GM08714 (cell line): Measurements from ENCODE around the gene DIP2C.
"Not testable (repeated sequence)": the region's sequence is repeated elsewhere in the genome, so short reads cannot be mapped to it uniquely, and the experiment has no call there.

ENCODE experiments used
- H3K4me3 ChIP-seq: fragments of 200-500 bp; sonication (Bioruptor generic); 2 replicates; pipeline ENCODE4 v1.5.1; 2014; ENCODE audit warnings: mild to moderate bottlenecking, low read length, inconsistent platforms
- ZNF274 ChIP-seq: IDR thresholded peaks from 2 replicates; pipeline ENCODE4 v1.6.1; 2012; ENCODE audit warnings: mild to moderate bottlenecking, low read depth, low read length

Gene DIP2C

DNA sequence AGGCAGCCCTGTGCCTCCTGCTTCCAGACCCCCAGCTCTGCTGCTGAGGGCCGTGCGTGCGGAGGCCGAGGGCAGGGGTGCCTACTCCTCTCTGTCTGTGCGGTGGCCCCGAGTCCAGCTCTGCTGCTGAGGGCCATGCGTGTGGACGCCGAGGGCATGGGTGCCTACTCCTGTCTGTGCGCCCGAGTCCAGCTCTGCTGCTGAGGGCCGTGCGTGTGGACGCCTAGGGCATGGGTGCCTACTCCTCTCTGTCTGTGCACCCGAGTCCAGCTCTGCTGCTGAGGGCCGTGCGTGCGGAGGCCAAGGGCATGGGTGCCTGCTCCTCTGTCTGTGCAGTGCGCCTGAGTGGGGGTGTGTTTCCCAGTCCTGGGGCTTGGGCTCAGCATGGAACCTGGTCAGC is 411.5 kb downstream of the DIP2C start:
- no peak overlapping the region for H3K4me3 ChIP-seq
- no peak for TF ChIP-seq ZNF274

DNA sequence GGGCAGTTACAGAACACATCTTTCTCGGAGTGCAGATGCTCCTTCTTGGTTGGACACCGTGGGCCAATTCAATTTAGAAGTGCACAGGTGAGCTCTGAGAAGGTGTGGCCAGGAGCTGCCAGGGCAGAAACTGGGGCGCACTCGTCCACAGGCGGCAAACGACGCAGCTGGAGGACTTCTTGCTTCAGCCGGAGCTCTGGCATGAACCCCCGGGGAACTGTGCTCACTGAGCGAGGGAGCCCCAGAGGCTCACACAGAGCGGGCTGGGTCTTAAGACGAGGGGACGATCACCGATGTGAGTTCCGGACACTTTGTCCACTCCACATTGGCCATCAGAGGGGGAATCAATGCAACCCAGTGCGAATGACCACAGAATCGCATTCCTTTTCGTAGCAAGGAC is 413.8 kb downstream of the DIP2C start:
- no peak for TF ChIP-seq ZNF274
- no peak overlapping the region for H3K4me3 ChIP-seq

DNA sequence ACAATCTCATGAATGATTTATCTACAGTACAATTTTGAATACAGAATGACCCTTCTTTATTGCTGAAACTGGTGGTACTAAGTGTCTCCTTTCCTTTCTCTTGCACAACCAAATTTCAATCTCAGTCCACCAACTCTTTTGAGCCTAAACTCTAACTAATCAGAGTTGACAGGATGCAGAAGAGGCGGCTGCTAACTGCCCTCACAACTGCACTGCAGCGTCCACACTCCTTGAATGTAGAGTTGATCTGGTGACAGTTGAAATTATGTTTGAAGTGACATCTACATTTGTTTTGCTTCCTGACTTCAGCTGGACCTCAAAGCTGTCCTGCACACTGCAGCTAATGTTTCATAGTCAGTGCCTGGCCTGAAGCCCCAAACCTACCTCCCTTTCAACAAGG is 414.6 kb downstream of the DIP2C start:
- TF ChIP-seq ZNF274 = no peak
- H3K4me3 ChIP-seq = no peak overlapping the region

DNA sequence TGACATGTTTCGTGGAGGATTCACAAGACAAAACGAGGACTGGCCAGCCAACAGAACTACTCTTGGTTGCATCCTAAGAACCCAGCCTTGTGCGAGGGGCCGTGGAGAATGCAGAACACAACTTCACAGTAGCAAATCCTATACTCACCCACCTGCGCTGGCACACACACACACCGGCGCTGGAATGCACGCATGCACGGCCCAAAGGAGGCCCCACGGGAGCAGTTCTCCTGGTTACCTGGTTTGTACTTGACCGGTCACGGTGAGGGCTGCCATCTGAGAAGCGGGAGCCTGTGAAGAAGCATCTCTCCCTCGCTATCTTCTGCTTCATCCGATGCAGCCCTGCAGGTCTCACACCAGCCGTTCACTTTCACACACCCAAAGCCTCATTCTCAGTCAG is 416.4 kb downstream of the DIP2C start:
- no peak for TF ChIP-seq ZNF274
- H3K4me3 ChIP-seq = no peak overlapping the region

DNA sequence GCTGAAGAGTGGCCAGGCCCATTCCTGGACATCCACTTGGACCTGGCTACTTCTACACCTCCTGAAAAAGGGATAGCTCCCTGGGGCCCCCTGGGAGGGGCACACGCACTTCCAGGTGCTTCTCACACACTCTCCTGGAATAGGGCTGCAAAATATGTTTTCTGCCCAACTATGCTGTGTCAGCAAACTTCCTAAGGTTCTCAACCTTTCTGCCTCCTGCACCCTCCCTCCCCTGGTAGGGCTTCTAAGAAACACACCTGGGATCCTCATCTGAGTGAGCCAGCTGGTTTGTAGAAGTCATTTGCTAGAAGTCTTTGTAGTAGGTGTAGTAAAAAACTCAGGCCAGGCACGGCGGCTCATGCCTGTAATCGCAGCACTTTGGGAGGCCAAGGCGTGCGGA is 417.7 kb downstream of the DIP2C start:
- no peak for TF ChIP-seq ZNF274
- H3K4me3 ChIP-seq = no peak overlapping the region

DNA sequence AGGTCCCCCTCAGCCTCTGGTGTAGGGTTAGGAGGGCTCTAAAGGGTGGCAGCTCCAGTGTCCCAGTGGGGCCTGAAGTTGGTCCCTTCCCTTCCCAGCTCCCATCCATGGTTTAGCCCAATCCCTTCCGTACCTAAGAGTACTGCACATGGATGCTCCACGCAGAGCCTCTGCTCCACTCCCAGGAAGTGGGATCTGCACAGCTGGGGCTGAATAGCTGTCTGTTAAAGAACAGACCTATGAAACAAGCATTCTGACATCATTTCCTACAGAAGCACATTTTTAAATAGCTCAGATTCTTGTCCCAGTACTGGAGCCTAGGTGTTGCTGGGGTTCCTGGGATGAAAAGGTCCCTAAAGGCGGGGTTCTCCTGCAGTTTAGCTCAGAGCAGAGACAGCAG is 418.3 kb downstream of the DIP2C start:
- no peak overlapping the region for H3K4me3 ChIP-seq
- TF ChIP-seq ZNF274 = no peak

DNA sequence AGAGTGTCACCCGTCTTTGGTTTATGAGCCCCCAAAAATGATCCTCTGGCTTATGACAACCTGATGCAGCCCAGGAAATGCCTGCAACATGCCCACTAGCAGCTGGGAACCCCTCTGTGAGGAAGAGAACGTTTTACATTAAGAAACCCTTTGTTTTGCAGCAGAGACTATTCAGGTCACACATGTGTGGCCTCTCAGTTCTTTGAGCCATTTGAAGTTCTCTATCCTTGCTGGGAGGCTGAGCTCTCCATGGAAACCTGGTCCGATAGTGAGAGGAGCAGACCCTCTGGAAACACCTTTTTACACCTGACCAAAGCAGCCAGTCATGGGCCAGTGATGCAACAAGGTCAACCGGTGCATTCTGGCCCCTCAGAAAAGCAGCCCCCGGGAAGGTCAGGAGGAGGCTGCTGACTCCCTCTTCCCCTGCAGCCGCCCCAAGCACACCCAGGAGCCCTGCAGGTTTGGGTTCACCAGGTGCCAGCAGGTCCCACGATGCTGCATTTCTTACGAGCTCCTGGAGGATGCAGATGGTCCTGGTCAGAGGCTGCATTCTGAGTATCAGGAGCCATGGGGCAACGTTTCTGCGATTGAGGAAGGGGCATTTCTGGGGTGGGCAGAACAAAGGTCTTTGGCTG is 419.9 kb downstream of the DIP2C start:
- TF ChIP-seq ZNF274 = no peak
- H3K4me3 ChIP-seq = no peak overlapping the region

DNA sequence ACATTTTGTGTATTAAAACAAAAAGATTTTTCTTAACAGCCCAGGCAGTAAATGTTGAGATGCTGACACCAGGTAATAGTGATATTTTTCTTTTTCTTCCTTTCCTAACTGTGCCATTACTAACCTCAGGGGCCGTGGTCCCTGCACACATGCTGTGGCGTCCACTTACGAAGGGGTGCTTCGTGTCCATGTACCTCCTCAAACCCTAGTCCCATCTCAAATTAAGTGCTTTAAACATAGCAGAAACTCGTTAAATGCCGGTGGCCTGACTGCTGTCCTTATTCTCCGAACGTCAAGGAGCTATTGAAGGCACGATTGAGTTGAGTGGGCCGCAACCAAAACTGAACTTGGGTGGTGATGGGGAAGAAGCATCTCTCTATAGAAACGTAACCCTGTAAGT is 421.8 kb downstream of the DIP2C start:
- TF ChIP-seq ZNF274 = no peak
- no peak overlapping the region for H3K4me3 ChIP-seq

DNA sequence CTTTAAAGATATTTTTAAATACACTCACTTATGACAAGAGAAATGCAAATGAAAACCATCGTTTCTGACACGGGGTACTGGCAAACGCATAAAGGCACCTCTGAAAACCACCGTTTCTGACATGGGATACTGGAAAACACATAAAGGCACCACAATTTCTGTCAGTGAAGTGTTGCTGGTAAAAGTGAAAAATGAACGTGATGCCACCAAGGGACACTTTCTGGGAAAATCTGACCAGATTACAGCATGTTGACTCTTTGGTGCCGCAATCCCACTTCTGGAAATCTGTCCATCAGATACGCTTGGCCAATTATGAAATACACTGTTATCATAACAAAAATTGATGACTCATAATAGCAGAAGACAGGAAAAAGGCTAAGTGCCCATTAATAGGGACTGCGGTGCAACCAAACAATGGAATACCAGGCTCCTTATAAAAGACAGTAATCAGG is 422.5 kb downstream of the DIP2C start:
- TF ChIP-seq ZNF274 = no peak
- H3K4me3 ChIP-seq = no peak overlapping the region

DNA sequence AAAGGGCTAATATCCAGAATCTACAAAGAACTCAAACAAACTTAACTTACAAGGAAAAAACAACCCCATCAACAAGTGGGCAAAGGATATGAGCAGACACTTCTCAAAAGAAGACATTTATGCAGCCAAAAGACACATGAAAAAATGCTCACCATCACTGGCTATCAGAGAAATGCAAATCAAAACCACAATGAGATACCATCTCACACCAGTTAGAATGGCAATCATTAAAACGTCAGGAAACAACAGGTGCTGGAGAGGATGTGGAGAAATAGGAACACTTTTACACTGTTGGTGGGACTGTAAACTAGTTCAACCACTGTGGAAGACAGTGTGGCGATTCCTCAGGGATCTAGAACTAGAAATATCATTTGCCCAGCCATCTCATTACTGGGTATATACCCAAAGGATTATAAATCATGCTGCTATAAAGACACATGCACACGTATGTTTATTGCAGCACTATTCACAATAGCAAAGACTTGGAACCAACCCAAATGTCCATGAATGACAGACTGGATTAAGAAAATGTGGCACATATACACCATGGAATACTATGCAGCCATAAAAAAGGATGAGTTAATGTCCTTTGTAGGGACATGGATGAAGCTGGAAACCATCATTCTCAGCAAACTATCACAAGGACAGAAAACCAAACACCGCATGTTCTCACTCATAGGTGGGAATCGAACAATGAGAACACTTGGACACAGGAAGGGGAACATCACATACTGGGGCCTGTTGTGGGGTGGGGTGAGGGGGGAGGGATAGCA is 423.5 kb downstream of the DIP2C start:
- not testable (repeated sequence) for H3K4me3 ChIP-seq

DNA sequence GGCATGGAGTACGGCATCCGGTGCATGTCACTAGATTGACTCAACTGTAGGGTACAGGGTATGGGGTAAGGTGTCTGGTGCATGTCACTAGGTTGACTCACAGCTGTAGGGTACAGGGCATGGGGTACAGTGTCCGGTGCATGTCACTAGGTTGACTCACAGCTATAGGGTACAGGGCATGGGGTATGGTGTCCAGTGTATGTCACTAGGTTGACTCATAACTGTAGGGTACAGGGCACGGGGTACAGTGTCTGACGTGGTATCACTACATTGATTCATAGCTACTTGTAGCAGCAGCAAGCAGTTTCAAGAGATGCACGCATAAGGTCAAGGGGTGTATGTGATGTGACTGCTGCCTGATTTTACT is 424.4 kb downstream of the DIP2C start:
- H3K4me3 ChIP-seq = not testable (repeated sequence)

DNA sequence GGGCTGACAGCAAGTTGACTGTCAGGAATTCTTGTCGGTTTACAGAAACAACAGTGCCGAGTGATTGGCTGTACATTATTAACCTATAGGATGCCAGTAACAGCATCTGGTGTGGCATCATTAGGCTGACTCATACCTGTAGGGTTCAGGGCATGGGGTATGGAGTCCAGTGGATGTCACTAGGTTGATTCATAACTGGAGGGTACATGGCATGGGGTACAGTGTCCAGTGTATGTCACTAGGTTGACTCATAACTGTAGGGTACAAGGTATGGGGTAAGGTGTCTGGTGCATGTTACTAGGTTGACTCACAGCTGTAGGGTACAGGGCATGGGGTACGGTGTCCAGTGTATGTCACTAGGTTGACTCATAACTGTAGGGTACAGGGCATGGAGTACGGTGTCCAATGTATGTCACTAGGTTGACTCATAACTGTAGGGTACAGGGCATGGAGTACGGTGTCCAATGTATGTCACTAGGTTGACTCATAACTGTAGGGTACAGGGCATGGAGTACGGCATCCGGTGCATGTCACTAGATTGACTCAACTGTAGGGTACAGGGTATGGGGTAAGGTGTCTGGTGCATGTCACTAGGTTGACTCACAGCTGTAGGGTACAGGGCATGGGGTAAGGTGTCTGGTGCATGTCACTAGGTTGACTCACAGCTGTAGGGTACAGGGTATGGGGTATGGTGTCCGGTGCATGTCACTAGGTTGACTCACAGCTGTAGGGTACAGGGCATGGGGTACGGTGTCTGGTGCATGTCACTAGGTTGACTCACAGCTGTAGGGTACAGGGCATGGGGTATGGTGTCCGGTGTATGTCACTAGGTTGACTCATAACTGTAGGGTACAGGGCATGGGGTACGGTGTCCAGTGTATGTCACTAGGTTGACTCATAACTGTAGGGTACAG is 425.1 kb downstream of the DIP2C start:
- H3K4me3 ChIP-seq = not testable (repeated sequence)

DNA sequence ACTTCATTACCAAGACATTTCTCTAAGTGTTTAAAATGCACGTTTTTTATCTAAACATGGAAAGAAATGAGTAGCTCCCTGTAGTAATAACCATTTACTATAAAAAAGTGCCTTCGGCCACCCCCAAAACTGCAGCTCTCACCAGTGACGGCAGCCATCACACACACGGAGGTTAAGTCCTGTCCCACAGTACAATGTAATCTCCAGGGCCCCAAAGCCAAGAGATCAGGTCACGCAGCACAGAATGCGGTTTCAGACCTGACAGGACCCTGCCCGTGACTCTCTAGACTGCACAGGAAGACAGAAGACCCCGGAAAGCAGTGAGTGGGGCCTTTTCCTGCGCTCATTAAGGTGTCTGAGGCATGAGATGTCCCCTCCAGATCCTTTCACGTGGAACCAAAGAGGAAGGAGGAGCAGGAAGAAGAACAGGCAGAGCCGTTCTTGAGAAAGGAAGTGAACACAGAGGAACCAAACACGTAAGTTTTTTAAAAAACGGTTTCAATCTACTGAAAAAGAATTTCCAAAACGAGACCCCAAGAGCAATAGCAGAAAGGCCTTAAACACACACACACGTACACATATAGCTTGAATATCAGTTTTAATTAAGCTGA is 428.5 kb downstream of the DIP2C start:
- no peak overlapping the region for H3K4me3 ChIP-seq
- TF ChIP-seq ZNF274 = no peak

DNA sequence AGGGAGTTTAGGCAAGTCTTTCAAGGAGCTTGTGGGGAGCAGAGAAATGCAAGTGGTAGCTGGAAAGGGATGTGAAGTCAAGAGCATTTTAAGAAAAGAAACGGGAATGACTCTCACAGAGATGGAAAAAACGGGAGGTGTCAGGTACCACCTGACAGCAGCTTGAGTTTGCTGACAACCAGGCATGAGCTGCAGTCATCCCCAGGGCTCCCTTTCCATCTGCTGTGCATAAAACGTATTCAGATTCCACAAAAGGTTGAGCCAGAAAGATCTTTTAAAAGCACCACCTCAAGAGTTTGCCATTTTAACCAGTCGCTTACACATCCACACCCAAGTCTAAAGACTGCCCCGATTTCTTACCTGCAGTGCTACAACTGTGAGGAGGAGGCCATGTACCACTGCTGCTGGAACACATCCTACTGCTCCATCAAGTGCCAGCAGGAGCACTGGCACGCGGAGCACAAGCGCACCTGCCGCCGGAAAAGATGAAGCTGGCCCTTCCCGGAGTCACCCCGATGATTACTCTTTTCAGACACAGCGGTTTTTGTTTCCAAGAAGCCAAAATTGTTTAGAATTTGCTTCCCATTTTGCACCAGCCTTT is 437.4 kb downstream of the DIP2C start:
- H3K4me3 ChIP-seq = no peak overlapping the region
- TF ChIP-seq ZNF274 = no peak
